HG03196 (cell line): ENCODE results near the gene SLC9A7.

Source experiments
- ATAC-seq: cut with Tn5 transposase; IDR thresholded peaks from one replicate; pipeline ENCODE4 v1.9.1; 2021; ENCODE audit not compliant: unreplicated experiment

Gene SLC9A7

DNA sequence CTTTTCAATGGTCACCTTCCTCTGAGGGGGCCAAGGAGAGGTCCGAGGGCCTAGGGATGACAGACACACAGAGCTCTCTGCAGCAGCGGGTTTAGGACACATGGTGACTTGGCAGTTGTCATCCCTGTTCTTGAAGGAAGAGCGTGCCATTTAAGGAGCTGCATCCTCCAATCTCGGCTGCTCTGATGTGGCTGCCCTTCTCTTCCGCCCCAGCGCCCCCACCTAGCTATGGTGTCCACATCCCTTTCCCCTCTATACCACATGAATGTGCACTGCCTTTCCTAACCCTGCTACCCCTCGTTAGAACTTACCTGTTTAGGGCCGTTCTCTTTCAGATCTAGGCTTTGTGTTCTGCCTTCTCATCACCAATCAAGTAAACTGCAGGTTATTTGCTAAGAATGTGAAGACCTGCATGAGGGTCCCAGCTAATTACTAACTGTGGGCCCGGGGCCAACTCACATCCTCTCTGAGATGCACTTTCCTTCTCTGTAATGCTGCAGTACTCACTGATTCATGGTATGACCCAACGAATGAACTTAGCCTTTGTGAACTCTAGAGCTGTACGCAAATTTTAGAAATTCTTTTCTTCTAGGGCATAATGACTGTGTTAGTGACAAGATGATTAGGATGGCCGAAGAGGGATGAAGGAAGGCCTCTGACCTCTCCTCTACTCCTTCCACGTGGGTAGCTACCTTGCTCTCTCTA lies 147.1 kb downstream of the SLC9A7 start:
- no peak for ATAC-seq

DNA sequence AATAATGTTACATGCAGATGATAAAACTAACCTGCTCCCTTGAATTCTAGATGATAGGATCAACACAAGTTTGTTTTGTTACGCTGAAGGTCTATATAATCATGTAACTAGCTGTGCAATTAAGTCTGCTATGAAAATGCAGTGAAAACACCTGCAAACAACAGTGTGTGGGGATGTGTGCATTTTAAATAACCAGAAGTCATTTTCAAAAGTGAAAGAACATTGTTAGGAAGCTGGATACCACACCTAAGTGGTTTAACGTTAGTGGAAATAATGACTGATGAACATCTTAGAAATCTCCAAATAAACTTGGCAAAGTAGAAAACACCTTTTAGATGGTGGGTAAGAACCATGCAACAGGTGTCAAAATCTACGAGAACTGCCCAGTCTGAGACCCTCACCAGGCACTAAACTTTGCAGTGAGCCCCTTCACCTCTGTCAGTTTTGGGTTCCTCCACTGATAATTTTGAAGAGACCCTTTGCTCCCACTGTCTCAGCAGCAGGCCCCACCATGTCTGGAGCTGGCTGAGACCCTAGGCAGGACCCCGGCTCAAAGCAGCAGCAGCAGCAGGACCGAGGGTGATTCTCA lies 148.8 kb downstream of the SLC9A7 start:
- no peak for ATAC-seq

DNA sequence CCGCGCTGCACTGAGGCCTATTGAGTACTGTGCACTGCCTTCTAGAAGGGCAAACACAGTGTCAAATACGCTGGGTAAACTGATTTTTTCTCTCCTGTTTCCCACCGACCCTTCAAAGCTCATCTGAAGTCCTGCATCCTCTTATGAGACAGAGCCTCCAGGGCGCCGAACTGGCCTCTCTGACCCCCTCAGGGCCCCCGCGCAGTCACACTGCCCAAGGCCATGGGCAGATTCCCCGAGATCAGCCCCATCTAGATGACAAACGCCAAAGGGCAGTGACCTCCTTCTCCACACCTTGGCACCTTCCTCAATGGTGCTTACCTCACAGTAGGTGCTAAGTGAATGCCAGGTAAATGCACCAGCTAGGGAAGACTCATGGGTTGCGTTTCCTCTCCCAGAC lies 151.0 kb downstream of the SLC9A7 start:
- ATAC-seq: no peak

DNA sequence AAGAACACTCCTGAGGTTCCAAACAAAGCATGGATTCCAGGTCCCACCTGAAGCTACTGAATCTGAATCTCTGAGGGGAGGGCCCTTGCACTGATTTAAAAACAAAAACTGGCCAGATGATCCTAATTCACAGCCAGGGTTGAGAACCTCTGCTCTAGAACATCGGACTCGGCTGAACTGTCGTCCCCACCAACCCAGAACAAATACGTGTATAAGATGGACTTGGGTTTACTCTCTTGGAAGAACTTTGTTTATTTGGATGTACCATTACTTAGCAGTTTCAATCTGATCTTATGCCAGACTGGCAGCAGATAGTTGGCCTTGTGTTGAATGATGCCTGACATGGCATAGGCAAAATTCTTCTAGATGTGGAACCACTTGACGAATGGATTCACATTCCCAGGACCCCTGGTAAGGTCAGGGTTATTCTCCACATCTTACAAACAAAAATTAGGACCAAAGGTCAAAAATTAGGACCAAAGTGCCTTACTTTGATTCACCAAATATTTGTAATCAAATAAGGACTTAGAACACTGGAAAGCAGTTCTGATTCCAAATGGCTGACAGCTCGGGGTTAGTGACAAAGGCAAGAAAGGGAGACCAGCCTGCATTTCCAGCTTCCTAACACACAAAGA lies 156.3 kb downstream of the SLC9A7 start:
- no peak for ATAC-seq

DNA sequence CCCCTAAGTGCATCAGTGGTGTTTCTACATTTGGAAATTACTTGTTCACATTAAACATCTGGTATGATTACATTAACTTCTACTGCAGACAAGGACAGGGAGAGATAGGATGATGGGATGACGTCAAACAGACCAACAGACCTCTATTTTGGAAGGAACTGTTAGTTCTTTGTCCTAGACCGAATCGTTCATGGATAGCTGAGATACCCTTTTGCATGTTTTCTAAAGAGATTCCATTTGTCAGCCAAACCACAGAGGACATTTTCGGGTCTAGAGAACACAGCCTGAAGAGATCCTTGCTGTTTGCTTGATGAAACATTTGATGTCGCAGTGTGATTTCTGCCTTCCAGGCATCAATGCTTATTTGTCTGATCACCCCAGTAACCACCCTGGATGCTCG lies 157.6 kb downstream of the SLC9A7 start:
- ATAC-seq: no peak

DNA sequence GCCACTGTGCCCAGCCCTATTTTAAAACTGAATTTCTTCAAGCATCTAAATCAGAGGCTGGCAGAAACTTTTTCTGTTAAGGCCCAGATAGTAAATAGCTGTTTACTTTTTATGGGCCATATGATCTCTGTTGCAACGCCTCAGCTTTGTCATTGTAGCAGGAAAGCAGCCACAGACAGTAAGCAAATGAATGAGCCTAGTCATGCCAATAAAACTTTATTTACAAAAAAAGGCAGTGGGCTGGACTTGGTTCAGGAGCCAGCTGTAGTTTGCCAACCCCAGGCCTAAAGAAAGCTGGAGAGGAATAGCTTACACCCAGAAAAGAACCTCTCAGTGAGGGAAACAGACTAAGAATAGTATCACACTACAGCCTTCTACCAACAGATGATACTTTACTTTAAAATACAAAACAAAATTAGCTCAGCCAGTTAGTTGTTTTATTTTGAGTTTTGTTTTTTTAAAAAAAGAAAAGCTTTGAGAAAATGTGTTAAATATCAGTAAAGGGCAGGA lies 159.8 kb downstream of the SLC9A7 start:
- no peak for ATAC-seq

DNA sequence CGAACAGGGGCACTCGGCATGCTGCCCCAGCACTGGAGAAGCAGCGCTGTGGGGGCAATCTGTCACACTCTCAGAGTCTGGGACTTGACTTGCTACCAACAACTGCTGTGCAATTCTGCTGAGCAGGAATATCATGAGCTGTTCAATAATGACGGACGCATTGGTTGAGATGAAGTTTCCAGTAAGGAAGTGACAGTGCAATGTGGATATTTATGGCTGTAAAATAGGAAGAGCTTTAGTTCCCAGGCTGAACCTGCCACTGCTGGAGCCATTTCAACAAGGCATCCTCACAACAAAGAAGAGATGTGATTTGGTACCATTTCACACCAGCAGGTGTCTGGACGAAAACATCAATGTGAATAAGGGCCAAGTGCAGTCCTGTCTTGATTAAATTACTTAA lies 161.1 kb downstream of the SLC9A7 start:
- no peak for ATAC-seq

DNA sequence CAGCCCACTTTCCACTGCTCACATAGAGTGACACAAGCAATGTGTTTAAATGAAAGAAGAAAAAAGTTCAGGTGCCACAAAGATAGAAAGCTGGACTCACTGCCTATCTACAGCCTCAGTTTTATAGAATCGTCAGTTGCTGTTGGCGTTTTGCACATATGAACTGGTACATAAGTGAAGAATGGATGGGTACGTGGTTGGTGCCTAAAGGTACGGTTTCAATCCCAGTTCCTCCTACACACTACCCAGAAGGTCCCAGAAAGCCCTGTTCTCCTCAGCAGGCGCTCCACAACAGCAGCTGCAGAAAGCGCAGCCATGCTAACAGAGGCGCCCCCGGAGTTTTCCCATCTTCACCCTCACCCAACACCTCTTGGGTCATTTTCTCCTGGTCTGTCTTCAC lies 161.7 kb downstream of the SLC9A7 start:
- ATAC-seq: no peak

DNA sequence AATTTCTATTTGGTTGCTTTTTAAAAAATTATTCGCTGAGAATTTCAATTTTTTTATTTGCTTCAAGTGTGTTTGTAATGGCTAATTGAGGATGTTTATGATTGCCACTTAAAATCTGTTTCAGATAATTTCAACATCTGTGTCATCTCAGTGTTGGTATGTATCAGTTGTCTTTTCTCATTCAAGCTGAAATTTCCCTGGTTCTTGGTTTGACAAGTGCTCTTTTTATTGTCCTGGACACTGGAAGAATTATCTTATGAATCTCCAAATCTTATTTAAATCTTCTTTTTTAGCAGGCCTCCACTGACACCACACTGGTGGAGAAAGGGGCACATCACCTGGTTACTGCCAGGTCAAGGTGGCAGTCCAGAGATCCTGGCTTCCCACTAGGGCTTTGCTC lies 163.8 kb downstream of the SLC9A7 start:
- ATAC-seq: no peak

DNA sequence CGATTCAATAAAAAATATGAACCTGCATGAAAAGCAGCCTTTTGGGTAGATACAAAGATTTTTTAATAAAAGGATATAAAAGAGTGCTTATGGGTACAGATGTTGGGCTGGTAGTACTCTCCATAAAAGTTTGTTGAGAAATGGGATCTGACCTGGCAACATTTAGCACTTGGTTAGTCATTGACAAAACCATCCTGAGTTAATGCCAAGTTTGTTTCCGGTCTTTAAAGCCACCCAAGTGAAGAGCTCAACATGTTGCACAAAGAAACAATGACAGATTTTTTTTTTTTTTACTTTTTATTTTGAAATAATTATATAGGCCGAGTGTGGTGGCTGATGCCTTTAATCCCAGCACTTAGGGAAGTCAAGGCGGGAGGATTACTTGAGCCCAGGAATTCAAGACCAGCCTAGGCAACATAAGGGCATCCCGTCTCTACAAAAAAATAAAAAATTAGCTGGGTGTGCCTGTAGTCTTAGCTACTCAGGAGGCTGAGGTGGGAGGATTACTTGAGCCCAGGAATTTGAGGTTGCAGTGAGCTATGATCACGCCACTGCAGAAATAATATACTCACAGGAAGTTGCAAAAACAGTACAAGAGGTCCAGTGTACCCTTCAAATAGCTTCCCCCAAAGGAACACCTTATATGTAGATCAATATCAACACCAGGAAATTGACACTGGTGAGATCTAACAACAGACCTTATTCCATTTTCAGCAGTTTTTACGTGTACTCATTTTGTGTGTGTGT lies 168.8 kb downstream of the SLC9A7 start:
- no peak for ATAC-seq

DNA sequence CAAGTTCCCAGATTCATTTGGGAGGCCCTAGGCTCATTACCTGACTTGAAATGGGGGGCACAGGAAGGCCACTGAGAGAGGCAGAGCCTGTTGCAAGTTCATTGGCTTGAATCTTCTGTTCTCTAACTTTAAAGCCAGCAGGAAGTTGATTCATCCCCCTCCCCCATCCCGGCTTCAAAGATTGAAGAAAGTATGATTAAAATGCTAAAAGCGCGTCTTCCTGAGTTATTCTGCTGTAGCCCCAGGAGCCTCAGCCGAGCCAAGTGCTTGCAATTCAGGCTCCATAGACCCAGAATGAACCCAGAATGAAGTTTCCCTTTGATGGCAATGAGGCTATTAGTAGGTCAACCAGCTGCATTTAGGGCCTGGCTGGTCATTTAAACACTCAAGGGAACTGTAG lies 170.7 kb downstream of the SLC9A7 start:
- ATAC-seq: no peak

DNA sequence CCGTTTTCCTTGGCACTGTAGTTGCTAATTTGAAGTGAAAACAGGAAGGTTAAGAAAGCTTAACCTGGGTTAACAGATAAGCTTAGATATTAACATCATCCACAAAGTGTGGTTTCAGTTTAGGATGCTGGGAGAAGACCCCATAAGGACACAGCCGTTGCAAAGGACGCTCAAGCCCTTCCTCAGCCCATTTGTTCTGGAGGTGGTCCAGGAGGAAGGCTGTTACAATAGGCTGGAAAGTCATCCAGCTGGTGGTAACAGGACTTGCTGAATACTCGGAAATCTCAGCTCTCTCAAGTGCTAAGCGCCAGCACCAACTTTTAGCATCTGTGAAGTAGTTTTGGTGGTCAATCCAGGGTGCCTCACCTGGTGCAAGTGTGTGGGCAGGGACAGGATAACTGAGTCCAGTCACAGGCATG lies 171.2 kb downstream of the SLC9A7 start:
- ATAC-seq: no peak

DNA sequence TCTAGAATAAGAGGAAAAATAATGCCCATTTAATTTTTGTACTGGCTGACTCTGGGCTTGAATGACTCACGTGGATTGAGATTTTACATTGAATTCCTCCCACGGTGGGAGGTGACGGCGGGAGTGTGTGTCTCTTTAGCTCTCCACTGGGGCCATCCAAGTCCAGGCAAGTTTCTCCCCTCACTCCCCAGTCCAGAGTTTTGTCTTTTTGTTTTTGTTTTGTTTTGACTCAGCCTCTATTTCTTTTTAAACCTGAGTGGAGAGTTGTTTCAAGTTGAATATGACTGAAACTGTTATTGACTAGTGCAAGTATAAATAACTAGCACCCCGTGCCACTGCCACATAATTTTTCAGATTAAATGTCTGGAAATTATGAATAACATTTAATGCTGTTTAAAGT lies 171.8 kb downstream of the SLC9A7 start:
- ATAC-seq: peak; percentile 51

DNA sequence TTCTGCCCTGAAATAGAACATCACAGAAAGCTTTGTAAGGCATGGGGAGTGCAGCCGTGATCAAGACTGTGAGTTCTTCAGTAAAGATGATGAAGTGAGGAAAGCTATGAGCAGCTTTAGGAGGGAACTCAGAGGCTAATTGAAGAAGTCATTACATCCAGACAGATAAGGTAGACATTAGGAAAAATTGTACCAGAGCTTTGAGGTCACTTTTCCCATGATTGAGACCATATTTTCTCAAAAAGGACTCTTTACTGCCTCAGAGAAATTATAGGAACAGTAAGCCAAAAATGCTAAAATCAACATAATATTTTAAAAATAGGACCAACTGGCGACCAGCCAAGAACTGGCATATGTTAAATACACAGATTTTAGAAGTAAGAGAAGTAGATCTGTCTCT lies 174.2 kb downstream of the SLC9A7 start:
- no peak for ATAC-seq

DNA sequence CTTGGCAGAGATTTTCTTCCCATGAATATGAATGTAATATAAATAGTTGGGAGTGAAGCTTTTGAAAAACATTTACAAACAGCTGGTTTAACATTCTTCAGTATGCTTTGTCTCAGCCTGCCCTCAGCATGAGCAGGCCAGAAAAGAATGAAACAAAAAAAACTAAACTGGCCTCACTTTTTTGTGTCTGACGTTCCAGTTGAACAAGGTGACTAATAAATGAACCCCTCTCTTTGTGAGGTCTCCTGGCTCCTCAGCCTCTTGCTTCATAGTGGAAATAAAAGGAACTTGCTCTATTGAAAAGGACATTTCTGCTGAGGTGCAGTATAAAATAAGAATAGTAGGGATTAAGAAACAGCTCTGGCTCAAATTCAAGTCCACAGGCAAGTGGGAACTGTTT lies 176.0 kb downstream of the SLC9A7 start:
- no peak for ATAC-seq

DNA sequence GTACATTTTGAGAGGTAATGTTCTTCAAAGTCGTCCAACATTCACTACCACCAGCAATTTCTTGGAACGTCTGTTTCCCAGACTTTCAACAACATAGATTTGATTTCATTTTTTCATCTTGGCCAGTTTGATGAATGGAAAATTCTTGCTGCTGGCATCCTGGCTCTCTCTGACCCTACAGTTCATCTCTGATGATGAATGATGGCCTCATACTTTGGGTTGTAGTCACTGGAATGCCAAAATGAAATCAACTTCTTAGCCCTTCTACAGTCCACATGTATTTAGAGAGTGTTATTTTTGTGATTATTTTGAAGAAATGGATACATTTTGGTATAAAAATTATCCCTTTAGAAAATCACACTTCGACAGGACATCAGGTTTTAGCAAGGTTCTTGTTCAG lies 176.6 kb downstream of the SLC9A7 start:
- no peak for ATAC-seq

DNA sequence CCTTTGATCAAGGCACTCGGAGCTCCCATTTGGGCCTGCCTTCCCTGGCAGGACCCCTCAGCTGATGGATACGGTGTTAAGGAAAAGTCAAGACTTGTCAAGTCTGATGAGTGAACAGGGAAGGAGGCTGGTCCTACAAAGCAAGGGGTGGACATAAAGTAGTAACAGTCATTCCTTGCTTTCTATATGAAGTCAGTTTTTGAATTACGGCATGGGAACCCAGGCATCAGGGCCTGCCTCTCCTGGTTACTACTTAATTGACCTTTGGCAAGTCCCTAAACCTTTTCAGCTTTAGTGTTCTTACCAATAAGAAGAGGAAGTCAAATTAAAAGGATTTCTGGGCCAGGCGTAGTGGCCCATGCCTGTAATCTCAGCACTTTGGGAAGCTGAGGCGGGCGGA lies 178.3 kb downstream of the SLC9A7 start:
- no peak for ATAC-seq

DNA sequence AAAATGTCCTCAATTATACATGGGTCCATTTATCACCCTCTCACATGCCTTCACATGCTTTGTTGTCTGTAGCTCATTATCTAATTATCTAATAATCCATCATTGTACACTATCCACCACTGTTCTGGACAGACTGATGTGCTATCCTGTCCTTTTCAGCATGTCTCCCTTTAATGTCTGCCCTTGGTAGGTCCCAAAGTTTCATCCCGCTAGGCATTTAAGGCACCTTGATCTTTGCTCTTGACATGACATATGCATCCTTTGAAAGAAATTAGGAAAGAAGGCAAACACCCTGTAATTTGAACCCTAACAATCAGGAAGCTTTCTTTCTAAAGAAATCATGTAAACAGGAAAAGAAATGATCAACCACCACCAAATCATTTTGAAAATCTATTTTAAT lies 179.7 kb downstream of the SLC9A7 start:
- no peak for ATAC-seq

DNA sequence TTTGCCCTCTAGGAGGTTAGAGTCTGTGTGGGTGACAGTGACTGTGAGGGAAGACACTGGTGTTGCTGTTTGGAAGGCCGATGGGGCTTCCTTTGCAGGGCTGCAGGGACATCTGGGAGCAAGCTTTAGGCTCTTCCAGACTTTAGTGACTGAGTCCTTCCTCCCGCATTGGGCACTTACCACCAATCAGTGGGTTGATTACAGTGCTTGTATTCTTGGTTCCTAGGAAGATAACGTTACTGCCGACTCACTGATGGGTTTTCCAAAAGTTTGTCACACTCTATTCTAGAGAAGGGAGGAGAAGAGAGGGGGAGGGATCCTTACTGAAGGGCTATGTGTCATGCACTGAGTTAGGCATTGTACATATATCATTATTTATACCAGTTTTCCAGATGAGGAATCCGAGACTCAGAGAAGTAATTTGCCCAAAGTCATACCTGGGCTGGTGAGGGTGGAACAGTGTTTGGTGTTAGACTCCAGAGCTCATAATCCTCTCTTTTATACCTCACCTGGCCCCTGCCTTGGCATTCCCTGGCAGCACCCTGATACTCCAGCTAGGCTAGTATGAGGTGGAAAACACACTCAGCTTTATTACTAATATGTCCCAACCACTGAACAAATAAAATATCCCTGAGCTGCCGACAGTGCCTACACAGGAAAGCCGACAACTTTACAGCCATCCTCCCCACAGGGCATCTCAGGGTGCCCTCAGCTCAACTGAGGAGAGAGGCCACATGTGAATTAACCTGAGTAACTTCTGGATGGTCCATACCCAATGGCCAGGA lies 181.5 kb downstream of the SLC9A7 start:
- no peak for ATAC-seq

DNA sequence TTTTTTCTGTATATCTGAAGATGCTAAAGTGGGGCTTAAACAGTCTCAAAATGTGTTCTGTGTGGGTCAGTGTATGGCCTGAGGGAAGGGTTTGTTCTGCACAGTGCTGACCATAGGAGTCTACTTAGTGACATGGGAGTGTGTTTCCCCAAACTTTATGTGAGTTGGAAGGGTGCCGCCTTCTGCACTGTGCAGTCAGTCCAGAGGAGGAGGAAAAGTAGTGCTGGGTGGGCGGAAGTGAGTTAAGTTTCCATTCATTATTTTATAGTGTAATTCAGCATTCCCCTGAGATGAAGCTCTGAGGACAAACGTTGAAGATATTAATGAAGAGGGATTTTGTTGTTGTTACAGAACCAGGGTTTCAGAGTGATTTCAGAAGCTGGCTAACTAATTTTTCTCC lies 182.5 kb downstream of the SLC9A7 start:
- ATAC-seq: no peak

DNA sequence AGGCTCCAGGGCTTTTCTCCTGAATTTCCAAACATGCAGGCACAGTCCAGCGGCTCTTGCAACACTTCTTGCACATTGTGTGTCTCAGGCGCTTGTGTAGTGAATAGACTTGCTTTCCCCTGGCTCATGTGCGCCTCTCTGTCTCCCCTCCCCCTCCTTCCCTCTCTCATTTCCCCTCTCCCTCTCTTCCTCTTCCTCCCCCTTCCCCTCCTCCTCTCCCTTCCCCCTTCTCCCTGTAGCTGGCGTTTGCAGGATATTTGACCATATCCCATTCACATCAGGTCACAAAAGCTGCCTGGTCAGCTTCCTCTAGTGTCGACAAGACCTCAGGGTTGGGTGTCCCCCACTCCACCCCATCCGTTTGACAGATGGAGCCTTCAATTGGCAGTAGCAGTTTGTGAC lies 182.9 kb downstream of the SLC9A7 start:
- no peak for ATAC-seq
